GM10248 (cell line): ENCODE measurements around the gene MS4A8.

ENCODE experiments used
- CTCF ChIA-PET: fragments of 300-600 bp; sonication (Branson Sonifier 250); formaldehyde crosslinking; extraction: SDS; loops from one replicate; lab custom pipeline; 2021; ENCODE audit warnings: antibody characterized with exemption; lab: Yijun Ruan, JAX
- POLR2A ChIA-PET: fragments of 350-650 bp; sonication (Branson Sonifier 250); formaldehyde crosslinking; extraction: SDS; loops from one replicate; lab custom pipeline; 2020; ENCODE audit warnings: antibody characterized with exemption; lab: Yijun Ruan, JAX
- DNase-seq: peaks from one replicate; pipeline ENCODE4 v3.0.0; 2012; ENCODE audit errors: extremely low spot score
- TF ChIP-seq, protein P1 (sequence below): IDR thresholded peaks from 2 replicates; pipeline ENCODE4 v1.5.1; 2012; ENCODE audit warnings: mild to moderate bottlenecking, low read depth; ENCODE audit errors: extremely low read depth, missing control alignments, control extremely low read depth

Gene MS4A8

DNA sequence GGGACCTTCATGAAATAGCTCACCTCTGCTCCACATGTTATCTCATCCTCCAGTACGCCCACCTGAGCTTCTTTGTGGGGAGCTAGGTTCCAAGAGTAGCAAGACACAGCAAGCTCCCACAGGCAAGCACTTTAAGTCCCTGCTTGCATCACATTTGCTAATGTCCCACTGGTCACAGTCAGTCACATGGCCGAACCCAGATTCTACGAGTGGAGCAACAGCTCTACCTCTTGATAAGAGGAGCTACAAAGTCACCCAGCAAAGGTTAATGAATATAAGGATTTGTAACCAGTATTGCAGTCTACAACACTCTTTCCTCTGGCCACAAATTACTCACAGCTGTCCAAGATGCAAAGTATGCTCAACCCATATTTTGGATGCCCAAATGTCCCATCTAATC is 42.0 kb downstream of the MS4A8 start:
- CTCF ChIA-PET = interaction anchor here (1.0 to 3.5 kb wide), 5 partner anchors 9 to 378 kb away, joined by 3 to 10 read pairs (median 3); no protein-coding TSS in a partner anchor
- TF ChIP-seq, protein P1, sequence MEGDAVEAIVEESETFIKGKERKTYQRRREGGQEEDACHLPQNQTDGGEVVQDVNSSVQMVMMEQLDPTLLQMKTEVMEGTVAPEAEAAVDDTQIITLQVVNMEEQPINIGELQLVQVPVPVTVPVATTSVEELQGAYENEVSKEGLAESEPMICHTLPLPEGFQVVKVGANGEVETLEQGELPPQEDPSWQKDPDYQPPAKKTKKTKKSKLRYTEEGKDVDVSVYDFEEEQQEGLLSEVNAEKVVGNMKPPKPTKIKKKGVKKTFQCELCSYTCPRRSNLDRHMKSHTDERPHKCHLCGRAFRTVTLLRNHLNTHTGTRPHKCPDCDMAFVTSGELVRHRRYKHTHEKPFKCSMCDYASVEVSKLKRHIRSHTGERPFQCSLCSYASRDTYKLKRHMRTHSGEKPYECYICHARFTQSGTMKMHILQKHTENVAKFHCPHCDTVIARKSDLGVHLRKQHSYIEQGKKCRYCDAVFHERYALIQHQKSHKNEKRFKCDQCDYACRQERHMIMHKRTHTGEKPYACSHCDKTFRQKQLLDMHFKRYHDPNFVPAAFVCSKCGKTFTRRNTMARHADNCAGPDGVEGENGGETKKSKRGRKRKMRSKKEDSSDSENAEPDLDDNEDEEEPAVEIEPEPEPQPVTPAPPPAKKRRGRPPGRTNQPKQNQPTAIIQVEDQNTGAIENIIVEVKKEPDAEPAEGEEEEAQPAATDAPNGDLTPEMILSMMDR = no peak
- POLR2A ChIA-PET = no interaction called here
- no peak for DNase-seq

DNA sequence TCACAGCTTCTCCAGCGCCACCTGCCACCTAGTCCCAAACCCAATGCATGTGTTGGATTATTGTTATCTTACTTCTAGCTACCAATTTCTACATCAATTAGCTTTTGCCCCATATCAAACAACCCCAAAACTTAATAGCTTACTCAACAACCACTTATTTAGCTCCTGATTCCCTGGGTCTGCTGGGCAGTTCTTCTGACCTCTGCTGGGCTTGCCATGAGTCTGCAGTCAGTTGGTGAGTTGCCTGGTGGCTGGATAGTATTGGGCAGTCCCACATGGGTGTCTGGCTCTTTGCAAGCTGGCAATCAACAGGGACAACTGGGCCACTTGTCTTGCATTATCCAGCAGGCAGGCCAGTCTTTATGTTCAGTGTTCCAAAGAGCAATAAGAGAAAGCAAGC is 43.6 kb downstream of the MS4A8 start:
- POLR2A ChIA-PET = no interaction called here
- no peak for DNase-seq
- TF ChIP-seq, protein P1 = no peak
- CTCF ChIA-PET = interaction anchor here (0.7 to 2.0 kb wide), 4 partner anchors 11 to 380 kb away, joined by 3 to 5 read pairs (median 4); no protein-coding TSS in a partner anchor

DNA sequence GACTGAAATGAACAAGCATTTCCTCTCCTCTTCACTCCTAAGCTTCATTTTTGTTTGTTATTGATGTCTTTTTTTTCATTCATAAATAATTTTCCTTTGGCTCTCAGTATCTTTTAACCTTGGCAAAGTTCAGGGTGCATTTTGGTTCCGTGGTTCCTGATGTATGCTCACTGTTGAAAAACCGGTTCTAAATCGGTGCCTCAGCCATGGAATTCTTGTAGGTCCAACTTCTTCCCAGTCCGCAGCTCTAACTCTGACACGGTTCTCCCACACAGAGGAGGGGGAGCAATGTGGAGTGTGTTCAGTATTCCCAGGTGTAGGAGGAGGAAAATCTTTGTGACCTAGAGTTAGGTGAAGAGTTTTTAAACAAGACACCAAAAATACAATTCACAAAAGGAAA is 44.7 kb downstream of the MS4A8 start:
- ChIA-PET POLR2A (no interaction called here), CTCF (interaction anchor here (1.5 to 2.0 kb wide), 2 partner anchors 31 to 381 kb away, joined by 4 to 5 read pairs; no protein-coding TSS in a partner anchor)
- DNase-seq = no peak
- TF ChIP-seq, protein P1 = no peak

DNA sequence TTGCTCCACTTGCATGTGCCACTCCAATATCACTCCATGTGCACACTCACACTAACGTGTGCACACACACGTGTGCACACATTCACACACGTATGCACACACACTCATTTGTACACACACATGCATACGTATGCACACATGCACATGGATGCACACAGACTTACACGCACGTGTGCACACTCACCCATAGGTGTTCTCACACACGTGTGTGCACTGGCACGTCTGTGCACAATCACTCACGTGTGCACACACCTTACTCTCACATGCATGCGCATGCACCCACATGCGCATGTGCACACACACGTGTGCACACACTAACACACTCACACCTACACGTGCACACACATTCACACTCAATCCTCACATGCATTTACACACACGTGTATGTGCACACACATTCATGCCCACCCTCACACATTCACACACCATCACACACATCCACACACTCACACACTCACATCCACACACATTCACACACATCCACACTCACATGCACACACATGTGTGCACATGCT is 48.0 kb downstream of the MS4A8 start:
- TF ChIP-seq, protein P1 = no peak
- no peak for DNase-seq
- POLR2A ChIA-PET = no interaction called here
- CTCF ChIA-PET = interaction anchor here (1.8 to 6.3 kb wide), 2 partner anchors 16 to 28 kb away, joined by 6 to 50 read pairs; no protein-coding TSS in a partner anchor

DNA sequence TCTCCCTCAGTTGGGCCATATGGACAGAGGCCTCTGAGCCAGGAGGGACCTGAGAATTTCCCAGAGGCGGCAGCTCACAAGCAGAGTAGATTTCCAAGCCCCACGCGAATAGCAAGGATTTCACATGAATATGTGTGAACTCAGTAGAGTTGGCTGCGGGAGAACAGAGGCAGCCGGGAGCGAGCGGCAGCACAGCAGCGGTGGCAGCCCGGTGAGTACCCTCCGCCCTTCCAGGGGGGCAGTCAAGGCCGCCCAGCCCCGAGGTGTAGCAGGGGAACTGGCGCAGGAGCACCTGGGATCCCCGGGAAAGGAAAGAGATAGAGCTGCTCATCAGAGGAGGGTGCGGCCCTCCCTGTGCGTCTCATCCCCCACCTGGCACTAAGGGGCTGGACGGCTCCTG is 48.8 kb downstream of the MS4A8 start:
- no peak for DNase-seq
- TF ChIP-seq, protein P1 = no peak
- CTCF ChIA-PET = interaction anchor here (1.1 to 6.3 kb wide), 3 partner anchors 10 to 46 kb away, joined by 3 to 50 read pairs (median 4); no protein-coding TSS in a partner anchor
- POLR2A ChIA-PET = no interaction called here

DNA sequence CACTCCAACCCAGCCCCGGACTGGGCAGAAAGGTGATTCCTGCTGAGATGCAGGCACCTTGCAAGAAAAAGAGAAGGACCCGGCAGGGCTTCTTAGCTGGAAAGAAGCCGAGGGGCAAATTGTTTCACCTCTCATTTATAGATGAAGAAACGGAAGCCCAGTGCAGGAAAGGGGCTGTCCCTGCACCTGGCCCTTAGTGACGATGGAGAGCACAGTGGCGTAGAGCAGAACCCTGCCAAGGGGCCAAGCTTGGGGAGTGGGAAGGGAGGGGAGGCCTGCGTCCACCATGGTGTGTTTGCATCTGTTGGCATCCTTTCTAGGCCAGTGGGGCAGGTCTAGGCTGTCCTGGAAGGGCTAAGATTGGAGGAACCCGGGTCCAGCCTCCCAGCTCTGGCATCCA is 49.4 kb downstream of the MS4A8 start:
- DNase-seq = no peak
- POLR2A ChIA-PET = no interaction called here
- CTCF ChIA-PET = interaction anchor here (0.9 to 6.3 kb wide), 5 partner anchors 10 to 115 kb away, joined by 3 to 50 read pairs (median 3); no protein-coding TSS in a partner anchor
- TF ChIP-seq, protein P1 = no peak

DNA sequence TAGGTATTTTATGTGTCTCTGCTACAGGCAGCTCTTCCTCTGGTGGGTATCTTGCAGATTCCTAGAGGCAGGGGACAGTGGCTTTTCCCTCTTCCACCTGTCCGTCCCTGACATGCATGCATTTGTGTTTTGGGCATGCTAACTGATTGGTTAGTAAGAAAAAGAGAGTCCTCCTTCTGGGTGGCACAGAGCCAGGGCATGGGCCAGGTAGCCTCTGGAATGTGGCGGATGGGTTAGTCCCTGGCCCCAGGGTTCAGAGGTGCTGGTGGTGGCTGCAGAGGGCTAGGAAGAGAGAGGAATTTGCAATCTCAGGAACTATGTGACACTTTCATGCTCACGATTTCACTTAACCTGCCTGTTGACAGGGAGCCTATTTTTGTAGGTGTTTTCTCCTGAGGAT is 51.5 kb downstream of the MS4A8 start:
- POLR2A ChIA-PET = no interaction called here
- no peak for DNase-seq
- TF ChIP-seq, protein P1 = no peak
- CTCF ChIA-PET = interaction anchor here (1.9 to 6.3 kb wide), 2 partner anchors 11 to 13 kb away, joined by 10 to 50 read pairs; no protein-coding TSS in a partner anchor
